Stomach (tissue), 4 donors: ENCODE measurements around the gene SEMA6C.

Source experiments
- EP300 ChIP-seq: sonication (generic); formaldehyde crosslinking; IDR thresholded peaks from one replicate; pipeline ENCODE4 v1.6.1; 2017; ENCODE audit warnings: antibody characterized with exemption
- POLR2A ChIP-seq, 4 donors: fragments of 450-650 bp; IDR thresholded peaks; one replicate each; pipeline ENCODE4 v1.6.1; 2016; ENCODE audit warnings: antibody characterized with exemption in 4 of 4, control low read depth in 2 of 4, mild to moderate bottlenecking in 1 of 4, moderate library complexity in 1 of 4
- POLR2AphosphoS5 ChIP-seq, 3 donors: sonication (generic); formaldehyde crosslinking; IDR thresholded peaks; one replicate each; pipeline ENCODE4 v1.6.1; 2016; ENCODE audit warnings: antibody characterized with exemption in 3 of 3
- TF ChIP-seq, protein P1 (sequence below), 7 experiments: fragments of 450-650 bp in 4 of 7; fragments of 200-600 bp in 3 of 7; sonication (generic) in 3 of 7; IDR thresholded peaks; one replicate each; pipeline ENCODE4 v1.5.1; 2016 to 2019; ENCODE audit warnings: antibody characterized with exemption in 7 of 7, control low read depth in 2 of 7, mild to moderate bottlenecking in 1 of 7

- TF ChIP-seq, protein P1, sequence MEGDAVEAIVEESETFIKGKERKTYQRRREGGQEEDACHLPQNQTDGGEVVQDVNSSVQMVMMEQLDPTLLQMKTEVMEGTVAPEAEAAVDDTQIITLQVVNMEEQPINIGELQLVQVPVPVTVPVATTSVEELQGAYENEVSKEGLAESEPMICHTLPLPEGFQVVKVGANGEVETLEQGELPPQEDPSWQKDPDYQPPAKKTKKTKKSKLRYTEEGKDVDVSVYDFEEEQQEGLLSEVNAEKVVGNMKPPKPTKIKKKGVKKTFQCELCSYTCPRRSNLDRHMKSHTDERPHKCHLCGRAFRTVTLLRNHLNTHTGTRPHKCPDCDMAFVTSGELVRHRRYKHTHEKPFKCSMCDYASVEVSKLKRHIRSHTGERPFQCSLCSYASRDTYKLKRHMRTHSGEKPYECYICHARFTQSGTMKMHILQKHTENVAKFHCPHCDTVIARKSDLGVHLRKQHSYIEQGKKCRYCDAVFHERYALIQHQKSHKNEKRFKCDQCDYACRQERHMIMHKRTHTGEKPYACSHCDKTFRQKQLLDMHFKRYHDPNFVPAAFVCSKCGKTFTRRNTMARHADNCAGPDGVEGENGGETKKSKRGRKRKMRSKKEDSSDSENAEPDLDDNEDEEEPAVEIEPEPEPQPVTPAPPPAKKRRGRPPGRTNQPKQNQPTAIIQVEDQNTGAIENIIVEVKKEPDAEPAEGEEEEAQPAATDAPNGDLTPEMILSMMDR (IDR thresholded peaks at IDR 0.05) = no peak
- TF ChIP-seq POLR2AphosphoS5 (IDR thresholded peaks at IDR 0.05) = no peak
- TF ChIP-seq POLR2A (IDR thresholded peaks at IDR 0.05) = no peak
- no peak for TF ChIP-seq EP300
Measured at GRCh38 chr1:151176514-151177045, 30.1 kb upstream of the SEMA6C start.
